8988T (cell line): ENCODE measurements around the gene PLIN5.
A peak's percentile ranks its signal among the peaks of the same experiment; 100 is the strongest.

Experiments used
- DNase-seq: peaks from one replicate; pipeline ENCODE4 v3.0.0; 2011

PLIN5 gene

GRCh38 chr19:4503825-4504170, 31.2 kb downstream of the PLIN5 start:
- DNase-seq = no peak

- DNase-seq = no peak
These were observed 31.7 kb downstream of the PLIN5 start for GRCh38 chr19:4503132-4503824.

GRCh38 chr19:4502282-4503131, 32.5 kb downstream of the PLIN5 start:
- DNase-seq = no peak

- DNase-seq = no peak
These were observed 33.3 kb downstream of the PLIN5 start for GRCh38 chr19:4501691-4502090.

GRCh38 chr19:4500841-4501591, 34.0 kb downstream of the PLIN5 start:
- DNase-seq = no peak

- no peak for DNase-seq
These were observed 35.2 kb downstream of the PLIN5 start for GRCh38 chr19:4499855-4500254.

GRCh38 chr19:4499318-4499717, 35.7 kb downstream of the PLIN5 start:
- no peak for DNase-seq

- DNase-seq = no peak
These were observed 36.3 kb downstream of the PLIN5 start for GRCh38 chr19:4498694-4499093.

GRCh38 chr19:4497770-4498389, 37.1 kb downstream of the PLIN5 start:
- DNase-seq = no peak

GRCh38 chr19:4496304-4496703, 38.7 kb downstream of the PLIN5 start:
- no peak for DNase-seq

GRCh38 chr19:4495471-4495870, 39.6 kb downstream of the PLIN5 start:
- DNase-seq = peak; percentile 84

GRCh38 chr19:4494691-4495064, 40.3 kb downstream of the PLIN5 start:
- DNase-seq = no peak

- no peak for DNase-seq
These were observed 40.9 kb downstream of the PLIN5 start for GRCh38 chr19:4493929-4494690.

GRCh38 chr19:4493104-4493928, 41.7 kb downstream of the PLIN5 start:
- DNase-seq = no peak

GRCh38 chr19:4492337-4493103, 42.5 kb downstream of the PLIN5 start:
- no peak for DNase-seq

- DNase-seq = no peak
These were observed 43.6 kb downstream of the PLIN5 start for GRCh38 chr19:4491446-4491845.

GRCh38 chr19:4488496-4488895, 46.5 kb downstream of the PLIN5 start:
- DNase-seq = no peak

GRCh38 chr19:4487572-4487971, 47.5 kb downstream of the PLIN5 start:
- no peak for DNase-seq

- no peak for DNase-seq
These were observed 51.6 kb downstream of the PLIN5 start for GRCh38 chr19:4483385-4483784.

- DNase-seq = no peak
These were observed 52.2 kb downstream of the PLIN5 start for GRCh38 chr19:4482721-4483364.
